ENCODE results near the gene MCUB.

MCUB gene

GRCh38 chr4:109614466-109614865 lies 54.4 kb downstream of the MCUB start:
- Histone ChIP-seq H3K27ac (ENCODE audit: low read depth, low read length) (no peak overlapping the region), H3K27me3 (ENCODE audit: control insufficient read depth in 5 of 5, insufficient read depth in 4 of 5, low read length in 5 of 5) (no peaks in the 10 kb centered on the region), H3K9ac (ENCODE audit: low read length in 5 of 5) (no peak overlapping the region), H3K36me3 (ENCODE audit: control insufficient read depth in 5 of 5, insufficient read depth in 5 of 5, low read length in 5 of 5) (no peaks in the 10 kb centered on the region), H3K4me3 (ENCODE audit: low read depth in 1 of 5, low read length in 5 of 5) (no peak overlapping the region), H3K9me3 (ENCODE audit: control insufficient read depth in 5 of 5, low read length in 5 of 5) (no peaks in the 10 kb centered on the region), H3K4me1 (ENCODE audit: control insufficient read depth in 5 of 5, insufficient read depth in 5 of 5, low read length in 5 of 5) (peaks cover 0 to 6% (median 0%) of the 10 kb centered on the region in 5 donors)

- no peaks in the 10 kb centered on the region for H3K36me3 ChIP-seq (ENCODE audit: control insufficient read depth in 5 of 5, insufficient read depth in 5 of 5, low read length in 5 of 5)
- H3K9me3 ChIP-seq (ENCODE audit: control insufficient read depth in 5 of 5, low read length in 5 of 5): no peaks in the 10 kb centered on the region
- H3K9ac ChIP-seq (ENCODE audit: low read length in 5 of 5): no peak overlapping the region
- no peak overlapping the region for H3K27ac ChIP-seq (ENCODE audit: low read depth, low read length)
- H3K27me3 ChIP-seq (ENCODE audit: control insufficient read depth in 5 of 5, insufficient read depth in 4 of 5, low read length in 5 of 5): no peaks in the 10 kb centered on the region
- no peak overlapping the region for H3K4me3 ChIP-seq (ENCODE audit: low read depth in 1 of 5, low read length in 5 of 5)
- peaks cover 0 to 6% (median 0%) of the 10 kb centered on the region in 5 donors for H3K4me1 ChIP-seq (ENCODE audit: control insufficient read depth in 5 of 5, insufficient read depth in 5 of 5, low read length in 5 of 5)
Measured at GRCh38 chr4:109615742-109616141, 55.7 kb downstream of the MCUB start.

- Histone ChIP-seq H3K9ac (ENCODE audit: low read length in 5 of 5) (no peak overlapping the region), H3K27ac (ENCODE audit: low read depth, low read length) (no peak overlapping the region), H3K27me3 (ENCODE audit: control insufficient read depth in 5 of 5, insufficient read depth in 4 of 5, low read length in 5 of 5) (no peaks in the 10 kb centered on the region), H3K4me3 (ENCODE audit: low read depth in 1 of 5, low read length in 5 of 5) (no peak overlapping the region), H3K36me3 (ENCODE audit: control insufficient read depth in 5 of 5, insufficient read depth in 5 of 5, low read length in 5 of 5) (no peaks in the 10 kb centered on the region), H3K4me1 (ENCODE audit: control insufficient read depth in 5 of 5, insufficient read depth in 5 of 5, low read length in 5 of 5) (peaks cover 0 to 6% (median 0%) of the 10 kb centered on the region in 5 donors), H3K9me3 (ENCODE audit: control insufficient read depth in 5 of 5, low read length in 5 of 5) (no peaks in the 10 kb centered on the region)
Measured at GRCh38 chr4:109616243-109616642, 56.2 kb downstream of the MCUB start.

- Histone ChIP-seq H3K9me3 (ENCODE audit: control insufficient read depth in 5 of 5, low read length in 5 of 5) (no peaks in the 10 kb centered on the region), H3K27ac (ENCODE audit: low read depth, low read length) (no peak overlapping the region), H3K4me1 (ENCODE audit: control insufficient read depth in 5 of 5, insufficient read depth in 5 of 5, low read length in 5 of 5) (no peaks in the 10 kb centered on the region), H3K27me3 (ENCODE audit: control insufficient read depth in 5 of 5, insufficient read depth in 4 of 5, low read length in 5 of 5) (no peaks in the 10 kb centered on the region), H3K36me3 (ENCODE audit: control insufficient read depth in 5 of 5, insufficient read depth in 5 of 5, low read length in 5 of 5) (peaks cover 0 to 4% (median 0%) of the 10 kb centered on the region in 5 donors), H3K9ac (ENCODE audit: low read length in 5 of 5) (no peak overlapping the region), H3K4me3 (ENCODE audit: low read depth in 1 of 5, low read length in 5 of 5) (no peak overlapping the region)
Measured at GRCh38 chr4:109622626-109623025, 62.6 kb downstream of the MCUB start.

- Histone ChIP-seq H3K9ac (ENCODE audit: low read length in 5 of 5) (no peak overlapping the region), H3K36me3 (ENCODE audit: control insufficient read depth in 5 of 5, insufficient read depth in 5 of 5, low read length in 5 of 5) (peaks cover 0 to 4% (median 0%) of the 10 kb centered on the region in 5 donors), H3K4me3 (ENCODE audit: low read depth in 1 of 5, low read length in 5 of 5) (no peak overlapping the region), H3K9me3 (ENCODE audit: control insufficient read depth in 5 of 5, low read length in 5 of 5) (no peaks in the 10 kb centered on the region), H3K27ac (ENCODE audit: low read depth, low read length) (no peak overlapping the region), H3K27me3 (ENCODE audit: control insufficient read depth in 5 of 5, insufficient read depth in 4 of 5, low read length in 5 of 5) (no peaks in the 10 kb centered on the region), H3K4me1 (ENCODE audit: control insufficient read depth in 5 of 5, insufficient read depth in 5 of 5, low read length in 5 of 5) (no peaks in the 10 kb centered on the region)
Measured at GRCh38 chr4:109624536-109624935, 64.5 kb downstream of the MCUB start.

- Histone ChIP-seq H3K9ac (ENCODE audit: low read length in 5 of 5) (no peak overlapping the region), H3K9me3 (ENCODE audit: control insufficient read depth in 5 of 5, low read length in 5 of 5) (no peaks in the 10 kb centered on the region), H3K27me3 (ENCODE audit: control insufficient read depth in 5 of 5, insufficient read depth in 4 of 5, low read length in 5 of 5) (no peaks in the 10 kb centered on the region)
Measured at GRCh38 chr4:109627361-109627760, 67.3 kb downstream of the MCUB start.

GRCh38 chr4:109629775-109630174 lies 69.7 kb downstream of the MCUB start:
- H3K4me3 ChIP-seq (ENCODE audit: low read depth in 1 of 5, low read length in 5 of 5): no peak overlapping the region
- H3K9me3 ChIP-seq (ENCODE audit: control insufficient read depth in 5 of 5, low read length in 5 of 5): no peaks in the 10 kb centered on the region
- no peaks in the 10 kb centered on the region for H3K27me3 ChIP-seq (ENCODE audit: control insufficient read depth in 5 of 5, insufficient read depth in 4 of 5, low read length in 5 of 5)

More at GRCh38 chr4:109627361-109627760, 67.3 kb downstream of the MCUB start:
- Histone ChIP-seq H3K4me1 (ENCODE audit: control insufficient read depth in 5 of 5, insufficient read depth in 5 of 5, low read length in 5 of 5) (peaks cover 0 to 5% (median 0%) of the 10 kb centered on the region in 5 donors), H3K4me3 (ENCODE audit: low read depth in 1 of 5, low read length in 5 of 5) (no peak overlapping the region), H3K27ac (ENCODE audit: low read depth, low read length) (no peak overlapping the region), H3K36me3 (ENCODE audit: control insufficient read depth in 5 of 5, insufficient read depth in 5 of 5, low read length in 5 of 5) (peaks cover 0 to 4% (median 0%) of the 10 kb centered on the region in 5 donors)

GRCh38 chr4:109631532-109632108 lies 71.6 kb downstream of the MCUB start:
- H3K27me3 ChIP-seq (ENCODE audit: control insufficient read depth in 5 of 5, insufficient read depth in 4 of 5, low read length in 5 of 5): no peaks in the 10 kb centered on the region
- no peaks in the 10 kb centered on the region for H3K9me3 ChIP-seq (ENCODE audit: control insufficient read depth in 5 of 5, low read length in 5 of 5)
- H3K4me3 ChIP-seq (ENCODE audit: low read depth in 1 of 5, low read length in 5 of 5): no peak overlapping the region
- H3K4me1 ChIP-seq (ENCODE audit: control insufficient read depth in 5 of 5, insufficient read depth in 5 of 5, low read length in 5 of 5): peaks cover 0 to 5% (median 0%) of the 10 kb centered on the region in 5 donors
- no peaks in the 10 kb centered on the region for H3K36me3 ChIP-seq (ENCODE audit: control insufficient read depth in 5 of 5, insufficient read depth in 5 of 5, low read length in 5 of 5)
- H3K9ac ChIP-seq (ENCODE audit: low read length in 5 of 5): no peak overlapping the region
- H3K27ac ChIP-seq (ENCODE audit: low read depth, low read length): no peak overlapping the region

More at GRCh38 chr4:109629775-109630174, 69.7 kb downstream of the MCUB start:
- Histone ChIP-seq H3K36me3 (ENCODE audit: control insufficient read depth in 5 of 5, insufficient read depth in 5 of 5, low read length in 5 of 5) (no peaks in the 10 kb centered on the region), H3K27ac (ENCODE audit: low read depth, low read length) (no peak overlapping the region), H3K4me1 (ENCODE audit: control insufficient read depth in 5 of 5, insufficient read depth in 5 of 5, low read length in 5 of 5) (peaks cover 0 to 5% (median 0%) of the 10 kb centered on the region in 5 donors), H3K9ac (ENCODE audit: low read length in 5 of 5) (no peak overlapping the region)

- H3K4me1 ChIP-seq (ENCODE audit: control insufficient read depth in 5 of 5, insufficient read depth in 5 of 5, low read length in 5 of 5): no peaks in the 10 kb centered on the region
- peaks cover 0 to 9% (median 0%) of the 10 kb centered on the region in 5 donors for H3K9me3 ChIP-seq (ENCODE audit: control insufficient read depth in 5 of 5, low read length in 5 of 5)
- no peak overlapping the region for H3K4me3 ChIP-seq (ENCODE audit: low read depth in 1 of 5, low read length in 5 of 5)
- no peaks in the 10 kb centered on the region for H3K36me3 ChIP-seq (ENCODE audit: control insufficient read depth in 5 of 5, insufficient read depth in 5 of 5, low read length in 5 of 5)
- no peaks in the 10 kb centered on the region for H3K27me3 ChIP-seq (ENCODE audit: control insufficient read depth in 5 of 5, insufficient read depth in 4 of 5, low read length in 5 of 5)
- H3K9ac ChIP-seq (ENCODE audit: low read length in 5 of 5): no peak overlapping the region
- H3K27ac ChIP-seq (ENCODE audit: low read depth, low read length): no peak overlapping the region
Measured at GRCh38 chr4:109640644-109641043, 80.6 kb downstream of the MCUB start.

GRCh38 chr4:109645874-109646710 lies 86.0 kb downstream of the MCUB start:
- Histone ChIP-seq H3K9me3 (ENCODE audit: control insufficient read depth in 5 of 5, low read length in 5 of 5) (peaks cover 0 to 5% (median 4%) of the 10 kb centered on the region in 5 donors), H3K27ac (ENCODE audit: low read depth, low read length) (no peak overlapping the region)

More at GRCh38 chr4:109645874-109646710, 86.0 kb downstream of the MCUB start:
- Histone ChIP-seq H3K36me3 (ENCODE audit: control insufficient read depth in 5 of 5, insufficient read depth in 5 of 5, low read length in 5 of 5) (peaks cover 0 to 4% (median 0%) of the 10 kb centered on the region in 5 donors), H3K4me1 (ENCODE audit: control insufficient read depth in 5 of 5, insufficient read depth in 5 of 5, low read length in 5 of 5) (no peaks in the 10 kb centered on the region), H3K4me3 (ENCODE audit: low read depth in 1 of 5, low read length in 5 of 5) (no peak overlapping the region), H3K27me3 (ENCODE audit: control insufficient read depth in 5 of 5, insufficient read depth in 4 of 5, low read length in 5 of 5) (no peaks in the 10 kb centered on the region), H3K9ac (ENCODE audit: low read length in 5 of 5) (no peak overlapping the region)
